ENCODE data around the gene BNC2. TPM values are rescaled to one million over a fixed set of nuclear protein-coding genes. Genes with fewer than 3 reads are reported as not detected.

The BNC2 gene
- total and polyA plus RNA-seq, 2 donors (not counting 1 experiment from before 2014, with no cell fraction given) = 34.7 to 39.1 TPM

- H3K9me3 ChIP-seq (ENCODE audit: control insufficient read depth, insufficient read depth, low read depth, low read length) = no peaks in the 10 kb centered on the region
- H3K27ac ChIP-seq (ENCODE audit: insufficient read depth, low read length) = no peak overlapping the region
- no peak for DNase-seq (ENCODE audit: low read depth in 2 of 2)
- no peak overlapping the region for H3K4me2 ChIP-seq (ENCODE audit: extremely low read depth, insufficient read depth, low read length)
- no peaks in the 10 kb centered on the region for H3K79me2 ChIP-seq (ENCODE audit: control insufficient read depth, insufficient read depth, low read length)
- no peak for TF ChIP-seq EZH2 (IDR thresholded peaks at IDR 0.05; ENCODE audit: low read length, missing control alignments)
- TF ChIP-seq, protein P1, sequence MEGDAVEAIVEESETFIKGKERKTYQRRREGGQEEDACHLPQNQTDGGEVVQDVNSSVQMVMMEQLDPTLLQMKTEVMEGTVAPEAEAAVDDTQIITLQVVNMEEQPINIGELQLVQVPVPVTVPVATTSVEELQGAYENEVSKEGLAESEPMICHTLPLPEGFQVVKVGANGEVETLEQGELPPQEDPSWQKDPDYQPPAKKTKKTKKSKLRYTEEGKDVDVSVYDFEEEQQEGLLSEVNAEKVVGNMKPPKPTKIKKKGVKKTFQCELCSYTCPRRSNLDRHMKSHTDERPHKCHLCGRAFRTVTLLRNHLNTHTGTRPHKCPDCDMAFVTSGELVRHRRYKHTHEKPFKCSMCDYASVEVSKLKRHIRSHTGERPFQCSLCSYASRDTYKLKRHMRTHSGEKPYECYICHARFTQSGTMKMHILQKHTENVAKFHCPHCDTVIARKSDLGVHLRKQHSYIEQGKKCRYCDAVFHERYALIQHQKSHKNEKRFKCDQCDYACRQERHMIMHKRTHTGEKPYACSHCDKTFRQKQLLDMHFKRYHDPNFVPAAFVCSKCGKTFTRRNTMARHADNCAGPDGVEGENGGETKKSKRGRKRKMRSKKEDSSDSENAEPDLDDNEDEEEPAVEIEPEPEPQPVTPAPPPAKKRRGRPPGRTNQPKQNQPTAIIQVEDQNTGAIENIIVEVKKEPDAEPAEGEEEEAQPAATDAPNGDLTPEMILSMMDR (conservative IDR thresholded peaks at IDR 0.05 in 1 of 2, IDR thresholded peaks at IDR 0.05 in 1 of 2; ENCODE audit: low read depth in 1 of 2, low read length in 2 of 2) = no peak
- no peaks in the 10 kb centered on the region for H3K36me3 ChIP-seq (ENCODE audit: control insufficient read depth, insufficient read depth, low read length)
- no peaks in the 10 kb centered on the region for H4K20me1 ChIP-seq (ENCODE audit: control insufficient read depth, extremely low read depth, insufficient read depth, low read length)
- no peaks in the 10 kb centered on the region for H3K27me3 ChIP-seq (ENCODE audit: control insufficient read depth, insufficient read depth, low read length)
- H2AFZ ChIP-seq (ENCODE audit: low read length) = no peak overlapping the region
- no peak overlapping the region for H3K9ac ChIP-seq (ENCODE audit: insufficient read depth, low read length)
- H3K4me1 ChIP-seq (ENCODE audit: control insufficient read depth, extremely low read depth, insufficient read depth, low read length) = no peaks in the 10 kb centered on the region
- H3K4me3 ChIP-seq (replicated peaks in 1 of 4; ENCODE audit: control extremely low read depth in 1 of 4, insufficient read depth in 1 of 4, low read depth in 3 of 4, low read length in 4 of 4) = no peak overlapping the region
Observed at GRCh38 chr9:16360247-16360646, 510.2 kb downstream of the BNC2 start.

Data from fibroblast of lung (primary cell).